ENCODE measurements around the gene ABI2.

The ABI2 gene

DNA sequence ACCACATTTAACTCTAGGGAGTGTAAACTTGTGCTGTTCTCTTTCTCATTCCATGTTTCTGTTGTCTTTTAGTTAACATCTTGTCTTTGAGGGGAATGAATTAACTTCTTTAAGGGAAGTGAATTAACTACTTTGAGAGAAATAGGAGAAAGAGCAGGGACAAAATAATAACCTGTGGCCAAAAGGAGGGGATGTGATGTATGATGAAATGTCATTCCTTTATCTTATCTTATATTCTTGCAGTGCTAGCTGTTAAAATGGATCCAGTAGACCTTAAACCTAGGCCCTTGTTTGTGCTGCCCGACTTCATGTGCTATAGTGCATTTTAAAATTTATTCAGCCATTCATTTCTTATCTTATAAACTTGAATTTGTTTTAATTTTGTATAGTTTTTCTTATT lies 18.4 kb downstream of the ABI2 start:
- no peaks in the 10 kb centered on the region for H3K27me3 ChIP-seq (replicated peaks; ENCODE audit: insufficient read depth, low read length)
- H2AFZ ChIP-seq (ENCODE audit: low read length), result no peak overlapping the region
- H3K4me3 ChIP-seq (ENCODE audit: low read length), result no peak overlapping the region
- H3K27ac ChIP-seq (ENCODE audit: low read length), result no peak overlapping the region
- DNase-seq, result no peak
- H3K9me3 ChIP-seq (replicated peaks; ENCODE audit: insufficient read depth, low read length), result no peaks in the 10 kb centered on the region
- no peaks in the 10 kb centered on the region for H3F3A ChIP-seq (ENCODE audit: insufficient read depth, low read length)
- TF ChIP-seq, protein P1, sequence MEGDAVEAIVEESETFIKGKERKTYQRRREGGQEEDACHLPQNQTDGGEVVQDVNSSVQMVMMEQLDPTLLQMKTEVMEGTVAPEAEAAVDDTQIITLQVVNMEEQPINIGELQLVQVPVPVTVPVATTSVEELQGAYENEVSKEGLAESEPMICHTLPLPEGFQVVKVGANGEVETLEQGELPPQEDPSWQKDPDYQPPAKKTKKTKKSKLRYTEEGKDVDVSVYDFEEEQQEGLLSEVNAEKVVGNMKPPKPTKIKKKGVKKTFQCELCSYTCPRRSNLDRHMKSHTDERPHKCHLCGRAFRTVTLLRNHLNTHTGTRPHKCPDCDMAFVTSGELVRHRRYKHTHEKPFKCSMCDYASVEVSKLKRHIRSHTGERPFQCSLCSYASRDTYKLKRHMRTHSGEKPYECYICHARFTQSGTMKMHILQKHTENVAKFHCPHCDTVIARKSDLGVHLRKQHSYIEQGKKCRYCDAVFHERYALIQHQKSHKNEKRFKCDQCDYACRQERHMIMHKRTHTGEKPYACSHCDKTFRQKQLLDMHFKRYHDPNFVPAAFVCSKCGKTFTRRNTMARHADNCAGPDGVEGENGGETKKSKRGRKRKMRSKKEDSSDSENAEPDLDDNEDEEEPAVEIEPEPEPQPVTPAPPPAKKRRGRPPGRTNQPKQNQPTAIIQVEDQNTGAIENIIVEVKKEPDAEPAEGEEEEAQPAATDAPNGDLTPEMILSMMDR (IDR thresholded peaks at IDR 0.05; ENCODE audit: low read length), result no peak
- TF ChIP-seq EZH2 (optimal IDR thresholded peaks at IDR 0.05; ENCODE audit: low read depth, low read length) (no peak), EZH2phosphoT487 (IDR thresholded peaks at IDR 0.05; ENCODE audit: low read length) (no peak)
- no peaks in the 10 kb centered on the region for H3K9me2 ChIP-seq (replicated peaks; ENCODE audit: insufficient read depth, low read length)
- no peaks in the 10 kb centered on the region for H3K36me3 ChIP-seq (replicated peaks; ENCODE audit: insufficient read depth, low read length)
- H3K4me1 ChIP-seq (ENCODE audit: low read length), result no peaks in the 10 kb centered on the region
- no peaks in the 10 kb centered on the region for H4K20me1 ChIP-seq (ENCODE audit: insufficient read depth, low read length)
- no peak overlapping the region for H3K9ac ChIP-seq (ENCODE audit: low read length)
- H3K4me2 ChIP-seq (ENCODE audit: low read depth, low read length), result no peak overlapping the region
- 0 out of 2 replicates have a peak, but pooled peaks cover 7% of the 10 kb centered on the region for H3K79me2 ChIP-seq (ENCODE audit: low read length)

GRCh38 chr2:203347375-203347774 lies 19.2 kb downstream of the ABI2 start:
- Histone ChIP-seq H3K27me3 (replicated peaks; ENCODE audit: insufficient read depth, low read length) (no peaks in the 10 kb centered on the region), H3F3A (ENCODE audit: insufficient read depth, low read length) (no peaks in the 10 kb centered on the region), H3K4me3 (ENCODE audit: low read length) (no peak overlapping the region), H3K4me2 (ENCODE audit: low read depth, low read length) (no peak overlapping the region), H3K9me3 (replicated peaks; ENCODE audit: insufficient read depth, low read length) (no peaks in the 10 kb centered on the region), H3K36me3 (replicated peaks; ENCODE audit: insufficient read depth, low read length) (no peaks in the 10 kb centered on the region), H3K4me1 (ENCODE audit: low read length) (no peaks in the 10 kb centered on the region), H4K20me1 (ENCODE audit: insufficient read depth, low read length) (no peaks in the 10 kb centered on the region), H3K79me2 (ENCODE audit: low read length) (0 out of 2 replicates have a peak, but pooled peaks cover 7% of the 10 kb centered on the region), H2AFZ (ENCODE audit: low read length) (no peak overlapping the region), H3K9ac (ENCODE audit: low read length) (no peak overlapping the region), H3K27ac (ENCODE audit: low read length) (no peak overlapping the region), H3K9me2 (replicated peaks; ENCODE audit: insufficient read depth, low read length) (no peaks in the 10 kb centered on the region)
- DNase-seq, result no peak
- TF ChIP-seq EZH2phosphoT487 (IDR thresholded peaks at IDR 0.05; ENCODE audit: low read length) (no peak), EZH2 (optimal IDR thresholded peaks at IDR 0.05; ENCODE audit: low read depth, low read length) (no peak)
- TF ChIP-seq, protein P1 (IDR thresholded peaks at IDR 0.05; ENCODE audit: low read length), result no peak

DNA sequence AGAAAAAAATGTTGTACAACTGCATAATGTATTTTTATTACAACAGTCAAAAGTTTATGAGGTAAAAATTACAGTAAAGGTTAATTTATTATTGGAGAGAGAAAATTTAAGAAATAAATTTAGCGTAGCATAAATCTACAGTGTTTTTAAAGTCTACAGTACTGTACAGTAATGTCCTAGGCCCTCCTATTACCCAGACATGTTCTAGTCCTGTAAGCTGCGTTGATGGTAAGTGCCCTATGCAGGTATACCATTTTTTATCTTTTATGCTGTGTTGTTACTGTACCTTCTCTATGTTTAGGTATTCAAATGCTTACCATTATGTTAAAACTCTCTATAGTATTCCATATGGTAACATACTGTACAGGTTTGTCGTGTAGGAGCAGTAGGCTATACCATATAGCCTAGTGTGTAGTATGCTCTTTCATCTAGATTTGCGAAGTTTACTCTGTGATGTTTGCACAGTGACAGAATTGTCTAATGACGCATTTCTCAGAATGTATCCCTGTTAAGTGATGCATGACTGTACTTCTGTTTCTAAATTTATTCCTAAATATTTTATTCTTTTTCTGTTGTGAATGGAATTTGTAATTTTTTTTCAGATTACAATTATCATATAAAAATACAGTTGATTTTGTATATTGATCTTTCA lies 24.5 kb downstream of the ABI2 start:
- Histone ChIP-seq H3F3A (ENCODE audit: insufficient read depth, low read length) (no peaks in the 10 kb centered on the region), H3K4me1 (ENCODE audit: low read length) (no peaks in the 10 kb centered on the region), H3K4me3 (ENCODE audit: low read length) (no peak overlapping the region), H2AFZ (ENCODE audit: low read length) (no peak overlapping the region), H4K20me1 (ENCODE audit: insufficient read depth, low read length) (no peaks in the 10 kb centered on the region), H3K27ac (ENCODE audit: low read length) (no peak overlapping the region), H3K9me2 (replicated peaks; ENCODE audit: insufficient read depth, low read length) (no peaks in the 10 kb centered on the region), H3K27me3 (replicated peaks; ENCODE audit: insufficient read depth, low read length) (no peaks in the 10 kb centered on the region), H3K79me2 (ENCODE audit: low read length) (peaks cover 7% of the 10 kb centered on the region; the same call in 1 of the 2 replicates), H3K36me3 (replicated peaks; ENCODE audit: insufficient read depth, low read length) (no peaks in the 10 kb centered on the region), H3K9ac (ENCODE audit: low read length) (no peak overlapping the region), H3K4me2 (ENCODE audit: low read depth, low read length) (no peak overlapping the region), H3K9me3 (replicated peaks; ENCODE audit: insufficient read depth, low read length) (no peaks in the 10 kb centered on the region)
- no peak for DNase-seq
- TF ChIP-seq, protein P1 (IDR thresholded peaks at IDR 0.05; ENCODE audit: low read length), result no peak
- TF ChIP-seq EZH2phosphoT487 (IDR thresholded peaks at IDR 0.05; ENCODE audit: low read length), result no peak
- no peak for TF ChIP-seq EZH2 (optimal IDR thresholded peaks at IDR 0.05; ENCODE audit: low read depth, low read length)

Measured in MM.1S (cell line).